CD14-positive monocyte (primary cell): ENCODE measurements around the gene KDF1. TPM values are rescaled to one million over a fixed set of nuclear protein-coding genes. Genes with fewer than 3 reads are reported as not detected.

ENCODE experiments used
- DNase-seq, 3 donors: peaks; one replicate each; pipeline ENCODE4 v3.0.0-alpha.2; 2011 to 2022
- H2AFZ ChIP-seq: 2 replicates; pipeline ENCODE4 v1.6.0; 2012; ENCODE audit warnings: mild to moderate bottlenecking, low read depth, low read length, inconsistent platforms; ENCODE audit not compliant: insufficient read depth, poor library complexity, severe bottlenecking
- H3K27ac ChIP-seq, 2 donors: 1 replicate in 1 of 2; 2 replicates in 1 of 2; pipeline ENCODE4 v1.5.1; 2012 to 2013; ENCODE audit warnings: low read length in 2 of 2, control low read depth in 1 of 2, inconsistent platforms in 1 of 2, low read depth in 1 of 2, mild to moderate bottlenecking in 1 of 2
- H3K27me3 ChIP-seq, 2 donors: one replicate each; pipeline versions ENCODE4 v1.6.0 to v1.6.1; 2011 to 2013; ENCODE audit warnings: low read length in 2 of 2; ENCODE audit not compliant: control insufficient read depth in 2 of 2, insufficient read depth in 2 of 2
- H3K36me3 ChIP-seq, 2 donors: replicated peaks in 1 of 2; 1 replicate in 1 of 2; 2 replicates in 1 of 2; pipeline versions ENCODE4 v1.5.1 to v1.6.1; 2012 to 2013; ENCODE audit warnings: low read length in 2 of 2, control low read depth in 1 of 2, inconsistent platforms in 1 of 2, mild to moderate bottlenecking in 1 of 2; ENCODE audit not compliant: insufficient read depth in 2 of 2, control insufficient read depth in 1 of 2
- H3K4me1 ChIP-seq, 2 donors: 1 replicate in 1 of 2; 2 replicates in 1 of 2; pipeline versions ENCODE4 v1.5.1 to v1.6.1; 2012 to 2013; ENCODE audit warnings: low read length in 2 of 2, control low read depth in 1 of 2, inconsistent platforms in 1 of 2, mild to moderate bottlenecking in 1 of 2, moderate library complexity in 1 of 2; ENCODE audit not compliant: insufficient read depth in 2 of 2, control insufficient read depth in 1 of 2
- H3K4me2 ChIP-seq: replicated peaks from 2 replicates; pipeline ENCODE3; 2012; ENCODE audit warnings: low read length, moderate library complexity, mild to moderate bottlenecking; ENCODE audit not compliant: poor library complexity, severe bottlenecking; ENCODE audit errors: extremely low read depth
- H3K4me3 ChIP-seq, 3 experiments: fragments of 200-600 bp in 1 of 3; sonication (generic) in 1 of 3; replicated peaks in 1 of 3; 1 replicate in 2 of 3; 2 replicates in 1 of 3; pipeline ENCODE4 v1.5.1; 2011 to 2013; ENCODE audit warnings: low read length in 3 of 3, mild to moderate bottlenecking in 3 of 3, control low read depth in 2 of 3, low read depth in 2 of 3, inconsistent platforms in 1 of 3, moderate library complexity in 1 of 3
- H3K79me2 ChIP-seq: 2 replicates; pipeline ENCODE4 v1.6.0; 2012; ENCODE audit warnings: mild to moderate bottlenecking, control low read depth, inconsistent platforms, low read length, moderate library complexity; ENCODE audit not compliant: insufficient read depth
- H3K9ac ChIP-seq: 2 replicates; pipeline ENCODE4 v1.6.0; 2017; ENCODE audit warnings: low read length, mild to moderate bottlenecking; ENCODE audit not compliant: insufficient read depth, poor library complexity, severe bottlenecking
- H3K9me3 ChIP-seq, 2 donors: replicated peaks in 1 of 2; 1 replicate in 1 of 2; 2 replicates in 1 of 2; pipeline versions ENCODE4 v1.5.1 to v1.6.1; 2012 to 2013; ENCODE audit warnings: low read length in 2 of 2, control low read depth in 1 of 2; ENCODE audit not compliant: control insufficient read depth in 1 of 2, insufficient read depth in 1 of 2
- H4K20me1 ChIP-seq: 2 replicates; pipeline ENCODE4 v1.6.0; 2012; ENCODE audit warnings: mild to moderate bottlenecking, low read length, control low read depth, moderate library complexity; ENCODE audit not compliant: insufficient read depth
- H3K27ac Mint-ChIP-seq, 7 donors: one replicate each; pipeline ENCODE4 v1.8.0; 2020; ENCODE audit warnings: mild to moderate bottlenecking in 7 of 7, mixed read lengths in 7 of 7, moderate library complexity in 6 of 7, inconsistent platforms in 2 of 7
- H3K27me3 Mint-ChIP-seq, 3 donors: one replicate each; pipeline ENCODE4 v1.8.0; 2021 to 2022; ENCODE audit warnings: low read depth in 3 of 3, mild to moderate bottlenecking in 3 of 3, mixed read lengths in 3 of 3, moderate library complexity in 3 of 3, inconsistent platforms in 1 of 3
- H3K36me3 Mint-ChIP-seq, 2 donors: one replicate each; pipeline ENCODE4 v1.8.0; 2020; ENCODE audit warnings: mixed read lengths in 2 of 2, inconsistent platforms in 1 of 2, mild to moderate bottlenecking in 1 of 2
- H3K4me1 Mint-ChIP-seq: one replicate; pipeline ENCODE4 v1.8.0; 2020; ENCODE audit warnings: mild to moderate bottlenecking, mixed read lengths
- H3K4me3 Mint-ChIP-seq, 2 donors: one replicate each; pipeline ENCODE4 v1.8.0; 2020; ENCODE audit warnings: mild to moderate bottlenecking in 2 of 2, mixed read lengths in 2 of 2, moderate library complexity in 1 of 2
- H3K9me3 Mint-ChIP-seq, 7 donors: one replicate each; pipeline ENCODE4 v1.8.0; 2020 to 2022; ENCODE audit warnings: mixed read lengths in 7 of 7, mild to moderate bottlenecking in 6 of 7, moderate library complexity in 6 of 7, inconsistent platforms in 2 of 7
- WGBS: methylation state at CpG from one replicate; pipeline ENCODE4 v1.1.5; 2013; ENCODE audit warnings: missing lambda C conversion rate; ENCODE audit not compliant: insufficient coverage; 5-methylcytosine and 5-hydroxymethylcytosine counted together
- intact Hi-C, 2 donors: fragments of 100-400 bp; cut with micrococcal nuclease; formaldehyde crosslinking; loops; one replicate each; pipeline versions ENCODE4 v1.15.0 to v1.15.1; 2023
- polyA plus RNA-seq, 3 donors: library from polyadenylated mRNA; depleted of rRNA in 1 of 3; unstranded in 2 of 3; stranded (reverse) in 1 of 3; fragments of 300-500 nt in 2 of 3; fragments of >200 nt in 1 of 3; fragmentation: Illumina TruSeq in 2 of 3; gene quantifications; 1 replicate in 2 of 3; 2 replicates in 1 of 3; pipeline ENCODE4 v1.2.3, GENCODE V29; 2012 to 2021
- TF ChIP-seq, protein P1 (sequence below): fragments of 200-600 bp; IDR thresholded peaks from one replicate; pipeline ENCODE4 v1.8.0; 2022; ENCODE audit warnings: antibody characterized with exemption, mild to moderate bottlenecking

KDF1 gene
- polyA plus RNA-seq, 3 donors, result not detected

DNA sequence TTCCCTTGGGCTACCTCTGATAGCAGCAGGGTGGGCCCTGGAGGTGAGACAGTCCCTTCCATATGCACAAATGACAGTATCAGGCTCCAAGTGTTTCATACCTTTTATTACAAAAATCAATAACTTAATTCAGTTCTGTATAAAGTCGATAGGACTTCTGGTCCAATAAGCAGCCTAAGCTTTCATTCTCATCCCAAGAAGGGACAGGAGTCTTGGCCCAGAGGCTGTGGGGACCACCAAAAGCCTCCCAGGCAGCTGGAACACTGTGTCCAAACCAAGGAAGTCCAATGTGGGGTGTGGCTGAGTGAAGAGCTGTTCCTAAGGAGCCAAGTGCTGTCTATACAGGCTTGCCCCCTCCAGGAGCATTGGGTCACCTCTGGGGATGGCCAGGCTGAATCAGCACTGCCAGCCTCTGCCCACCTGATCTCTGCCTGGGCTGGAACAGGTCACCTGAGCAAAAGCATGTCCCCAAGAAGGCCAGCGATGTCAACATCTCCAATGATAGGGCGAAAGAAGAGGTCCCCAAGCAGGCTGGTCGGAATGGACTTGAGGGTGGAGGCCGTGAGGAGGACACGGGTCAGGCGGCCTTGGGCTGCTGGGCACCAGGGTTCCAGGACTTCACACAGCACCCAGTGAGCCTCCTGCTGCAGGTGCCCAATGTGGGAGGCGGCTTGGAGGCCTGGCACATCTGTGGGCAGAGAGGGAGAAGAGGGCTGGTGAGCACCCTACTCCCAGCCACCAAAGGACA is 48.7 kb downstream of the KDF1 start:
- Histone ChIP-seq H3K9ac (no peak overlapping the region), H3K4me3 (no peak overlapping the region), H3K27me3 (no peaks in the 10 kb centered on the region), H3K36me3 (no peaks in the 10 kb centered on the region), H4K20me1 (no peaks in the 10 kb centered on the region), H3K4me1 (no peaks in the 10 kb centered on the region), H2AFZ (no peak overlapping the region), H3K9me3 (no peaks in the 10 kb centered on the region), H3K27ac (no peak overlapping the region), H3K79me2 (no peaks in the 10 kb centered on the region), H3K4me2 (no peak overlapping the region)
- H3K27me3 Mint-ChIP-seq, result peaks cover 2% of the 10 kb centered on the region in 3 donors
- no peaks in the 10 kb centered on the region for H3K4me1 Mint-ChIP-seq
- H3K4me3 Mint-ChIP-seq, result no peak overlapping the region
- intact Hi-C loops, result no loop called here
- peak overlapping the region in 1 of 7 donors; percentile 54 for H3K27ac Mint-ChIP-seq
- H3K9me3 Mint-ChIP-seq, result no peaks in the 10 kb centered on the region
- DNase-seq, result no peak
- TF ChIP-seq, protein P1, sequence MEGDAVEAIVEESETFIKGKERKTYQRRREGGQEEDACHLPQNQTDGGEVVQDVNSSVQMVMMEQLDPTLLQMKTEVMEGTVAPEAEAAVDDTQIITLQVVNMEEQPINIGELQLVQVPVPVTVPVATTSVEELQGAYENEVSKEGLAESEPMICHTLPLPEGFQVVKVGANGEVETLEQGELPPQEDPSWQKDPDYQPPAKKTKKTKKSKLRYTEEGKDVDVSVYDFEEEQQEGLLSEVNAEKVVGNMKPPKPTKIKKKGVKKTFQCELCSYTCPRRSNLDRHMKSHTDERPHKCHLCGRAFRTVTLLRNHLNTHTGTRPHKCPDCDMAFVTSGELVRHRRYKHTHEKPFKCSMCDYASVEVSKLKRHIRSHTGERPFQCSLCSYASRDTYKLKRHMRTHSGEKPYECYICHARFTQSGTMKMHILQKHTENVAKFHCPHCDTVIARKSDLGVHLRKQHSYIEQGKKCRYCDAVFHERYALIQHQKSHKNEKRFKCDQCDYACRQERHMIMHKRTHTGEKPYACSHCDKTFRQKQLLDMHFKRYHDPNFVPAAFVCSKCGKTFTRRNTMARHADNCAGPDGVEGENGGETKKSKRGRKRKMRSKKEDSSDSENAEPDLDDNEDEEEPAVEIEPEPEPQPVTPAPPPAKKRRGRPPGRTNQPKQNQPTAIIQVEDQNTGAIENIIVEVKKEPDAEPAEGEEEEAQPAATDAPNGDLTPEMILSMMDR, result no peak
- no peaks in the 10 kb centered on the region for H3K36me3 Mint-ChIP-seq
- WGBS, result 96% methylated on average over 5 of the region's 8 CpGs

DNA sequence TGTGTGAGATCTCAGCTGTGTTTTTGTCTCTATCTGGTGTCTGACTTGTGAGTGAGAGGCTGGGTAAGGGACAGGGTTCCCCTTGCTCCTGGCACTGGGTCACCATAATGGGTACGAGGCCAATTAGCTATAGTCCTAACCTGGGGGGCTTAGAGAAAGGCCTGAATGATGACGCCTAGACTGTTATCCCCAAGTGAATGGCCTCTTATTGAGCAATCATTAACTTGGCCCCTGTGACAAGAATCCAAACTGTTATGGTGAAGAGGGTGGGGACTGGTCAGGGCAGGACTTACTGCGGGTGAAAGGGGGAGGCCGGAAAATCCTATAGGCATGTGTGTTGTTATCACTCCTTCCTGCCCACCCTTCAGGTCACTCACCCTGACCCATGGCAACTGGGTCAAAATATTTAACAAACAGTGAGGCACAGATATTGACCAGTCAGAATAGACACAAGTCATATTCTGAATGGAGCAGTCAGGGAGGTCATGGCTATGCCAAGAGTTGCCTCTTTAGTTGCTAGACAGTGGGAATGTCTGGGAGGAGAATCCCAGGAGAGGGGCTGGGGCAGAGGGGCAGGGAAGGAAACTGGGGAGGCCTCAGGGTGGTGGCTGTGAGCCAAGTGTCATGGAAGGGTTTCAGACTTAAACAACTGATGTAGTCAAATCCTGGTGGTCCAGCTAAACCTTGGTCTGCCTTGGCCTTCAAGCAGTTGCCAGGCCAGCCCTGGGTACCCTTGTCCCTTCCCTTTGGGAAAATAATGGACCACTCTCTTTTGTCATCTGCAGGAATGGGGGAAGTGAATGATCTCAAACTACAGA is 49.7 kb downstream of the KDF1 start:
- Histone ChIP-seq H2AFZ (no peak overlapping the region), H3K79me2 (no peaks in the 10 kb centered on the region), H3K9ac (no peak overlapping the region), H3K9me3 (no peaks in the 10 kb centered on the region), H3K27me3 (no peaks in the 10 kb centered on the region), H3K4me1 (no peaks in the 10 kb centered on the region), H3K36me3 (no peaks in the 10 kb centered on the region), H3K4me2 (no peak overlapping the region), H3K27ac (no peak overlapping the region), H3K4me3 (no peak overlapping the region), H4K20me1 (no peaks in the 10 kb centered on the region)
- Mint-ChIP-seq H3K9me3 (no peaks in the 10 kb centered on the region), H3K36me3 (no peaks in the 10 kb centered on the region), H3K4me1 (no peaks in the 10 kb centered on the region), H3K27ac (no peak overlapping the region), H3K4me3 (no peak overlapping the region), H3K27me3 (peaks cover 0 to 2% (median 2%) of the 10 kb centered on the region in 3 donors)
- TF ChIP-seq, protein P1, result no peak
- intact Hi-C loops, result no loop called here
- no peak for DNase-seq
- WGBS, result 93% methylated on average over 2 of the region's 4 CpGs
